Mesendoderm (in vitro differentiated cells): Measurements from ENCODE around the gene RBM10.

Experiments
- DNase-seq: peaks from one replicate; pipeline ENCODE4 v3.0.0; 2013
- H2AK5ac ChIP-seq: 2 replicates; pipeline ENCODE4 v1.6.1; 2013; ENCODE audit warnings: low read length, inconsistent platforms
- H2BK120ac ChIP-seq: 2 replicates; pipeline ENCODE4 v1.6.1; 2013; ENCODE audit warnings: low read depth, mild to moderate bottlenecking, low read length, moderate library complexity, mixed read lengths
- H2BK15ac ChIP-seq: replicated peaks from 2 replicates; pipeline ENCODE4 v1.6.1; 2013; ENCODE audit warnings: low read depth, mild to moderate bottlenecking, moderate library complexity
- H2BK5ac ChIP-seq: 2 replicates; pipeline ENCODE4 v1.6.1; 2013; ENCODE audit warnings: low read length, inconsistent platforms
- H3K18ac ChIP-seq: 2 replicates; pipeline ENCODE4 v1.6.1; 2013; ENCODE audit warnings: mild to moderate bottlenecking, low read length, mixed read lengths
- H3K23ac ChIP-seq: one replicate; pipeline ENCODE4 v1.6.1; 2013; ENCODE audit warnings: low read length
- H3K27ac ChIP-seq: 2 replicates; pipeline ENCODE4 v1.5.1; 2013; ENCODE audit warnings: low read depth, mild to moderate bottlenecking, inconsistent platforms, low read length, moderate library complexity
- H3K27me3 ChIP-seq: 2 replicates; pipeline ENCODE4 v1.6.1; 2013; ENCODE audit warnings: low read length, control low read depth, mild to moderate bottlenecking, inconsistent platforms; ENCODE audit not compliant: insufficient read depth, poor library complexity
- H3K36me3 ChIP-seq: 2 replicates; pipeline ENCODE4 v1.6.1; 2013; ENCODE audit warnings: low read length, inconsistent platforms; ENCODE audit not compliant: control insufficient read depth, insufficient read depth
- H3K4ac ChIP-seq: one replicate; pipeline ENCODE4 v1.6.1; 2013; ENCODE audit warnings: low read depth, mild to moderate bottlenecking, low read length, moderate library complexity
- H3K4me1 ChIP-seq: 2 replicates; pipeline ENCODE4 v1.6.1; 2013; ENCODE audit warnings: low read depth, low read length, inconsistent platforms; ENCODE audit not compliant: control insufficient read depth
- H3K4me2 ChIP-seq: 2 replicates; pipeline ENCODE4 v1.6.1; 2013; ENCODE audit warnings: low read length
- H3K4me3 ChIP-seq: 2 replicates; pipeline ENCODE4 v1.5.1; 2013; ENCODE audit warnings: mild to moderate bottlenecking, low read length
- H3K56ac ChIP-seq: one replicate; pipeline ENCODE4 v1.6.1; 2013; ENCODE audit warnings: low read length
- H3K79me1 ChIP-seq: 2 replicates; pipeline ENCODE4 v1.6.1; 2013; ENCODE audit warnings: low read length, inconsistent platforms
- H3K79me2 ChIP-seq: 2 replicates; pipeline ENCODE4 v1.6.1; 2013; ENCODE audit warnings: mild to moderate bottlenecking, low read length; ENCODE audit not compliant: control insufficient read depth, insufficient read depth
- H3K9ac ChIP-seq: 2 replicates; pipeline ENCODE4 v1.6.1; 2013; ENCODE audit warnings: low read length, inconsistent platforms
- H4K5ac ChIP-seq: one replicate; pipeline ENCODE4 v1.6.1; 2013; ENCODE audit warnings: low read length
- H4K8ac ChIP-seq: one replicate; pipeline ENCODE4 v1.6.1; 2013; ENCODE audit warnings: low read depth, mild to moderate bottlenecking, control low read depth, low read length, moderate library complexity
- WGBS: extraction: QIAGEN DNeasy Blood & Tissue Kit; methylation state at CpG from one replicate; pipeline ENCODE4 v1.1.7; 2013; ENCODE audit warnings: low lambda C conversion rate, missing lambda C conversion rate; ENCODE audit not compliant: insufficient coverage; ENCODE audit errors: extremely low coverage; 5-methylcytosine and 5-hydroxymethylcytosine counted together

The RBM10 gene

GRCh38 chrX:47170861-47171692 lies 26.1 kb downstream of the RBM10 start:
- Histone ChIP-seq H4K8ac (no peak overlapping the region), H3K18ac (no peak overlapping the region)

GRCh38 chrX:47171996-47172395 lies 27.0 kb downstream of the RBM10 start:
- no peak overlapping the region for H2BK15ac ChIP-seq
- H3K4ac ChIP-seq: no peak overlapping the region
- no peaks in the 10 kb centered on the region for H3K27me3 ChIP-seq
- no peak overlapping the region for H3K27ac ChIP-seq
- H2BK120ac ChIP-seq: no peak overlapping the region
- no peaks in the 10 kb centered on the region for H3K36me3 ChIP-seq
- no peaks in the 10 kb centered on the region for H3K79me1 ChIP-seq
- H3K79me2 ChIP-seq: no peaks in the 10 kb centered on the region
- H2BK5ac ChIP-seq: no peak overlapping the region
- no CpG with 5 or more reads among the region's 2 CpGs for WGBS
- no peaks in the 10 kb centered on the region for H3K4me1 ChIP-seq
- no peak for DNase-seq
- no peak overlapping the region for H4K5ac ChIP-seq
- no peak overlapping the region for H3K18ac ChIP-seq
- H3K9ac ChIP-seq: no peak overlapping the region
- no peak overlapping the region for H3K4me2 ChIP-seq
- H2AK5ac ChIP-seq: no peak overlapping the region
- no peak overlapping the region for H3K4me3 ChIP-seq
- no peak overlapping the region for H4K8ac ChIP-seq
- H3K56ac ChIP-seq: no peak overlapping the region
- no peak overlapping the region for H3K23ac ChIP-seq

More at GRCh38 chrX:47170861-47171692, 26.1 kb downstream of the RBM10 start:
- Histone ChIP-seq H2AK5ac (no peak overlapping the region), H3K27me3 (no peaks in the 10 kb centered on the region), H3K79me2 (no peaks in the 10 kb centered on the region), H2BK120ac (no peak overlapping the region), H3K4me3 (no peak overlapping the region), H4K5ac (no peak overlapping the region), H2BK15ac (no peak overlapping the region), H3K56ac (no peak overlapping the region), H2BK5ac (no peak overlapping the region), H3K9ac (no peak overlapping the region), H3K4me2 (no peak overlapping the region), H3K36me3 (no peaks in the 10 kb centered on the region), H3K4me1 (no peaks in the 10 kb centered on the region), H3K27ac (no peak overlapping the region), H3K23ac (no peak overlapping the region), H3K79me1 (no peaks in the 10 kb centered on the region), H3K4ac (no peak overlapping the region)
- DNase-seq: no peak
- no CpG with 5 or more reads among the region's 34 CpGs for WGBS

GRCh38 chrX:47172549-47172948 lies 27.5 kb downstream of the RBM10 start:
- H3K4me3 ChIP-seq: no peak overlapping the region
- H3K9ac ChIP-seq: no peak overlapping the region
- no peak overlapping the region for H4K8ac ChIP-seq
- H3K79me1 ChIP-seq: no peaks in the 10 kb centered on the region
- no peak overlapping the region for H2BK120ac ChIP-seq
- H2BK15ac ChIP-seq: no peak overlapping the region
- no peak overlapping the region for H3K56ac ChIP-seq
- DNase-seq: no peak
- no CpG with 5 or more reads among the region's 7 CpGs for WGBS
- no peak overlapping the region for H3K4ac ChIP-seq
- no peak overlapping the region for H2AK5ac ChIP-seq
- H3K18ac ChIP-seq: no peak overlapping the region
- no peak overlapping the region for H3K4me2 ChIP-seq
- no peak overlapping the region for H4K5ac ChIP-seq
- no peak overlapping the region for H3K23ac ChIP-seq
- no peak overlapping the region for H3K27ac ChIP-seq
- no peak overlapping the region for H2BK5ac ChIP-seq
- H3K4me1 ChIP-seq: no peaks in the 10 kb centered on the region
- no peaks in the 10 kb centered on the region for H3K36me3 ChIP-seq
- no peaks in the 10 kb centered on the region for H3K79me2 ChIP-seq
- no peaks in the 10 kb centered on the region for H3K27me3 ChIP-seq

GRCh38 chrX:47172971-47173792 lies 28.2 kb downstream of the RBM10 start:
- no peak overlapping the region for H4K5ac ChIP-seq
- no peak overlapping the region for H2BK120ac ChIP-seq
- no peaks in the 10 kb centered on the region for H3K36me3 ChIP-seq
- no peaks in the 10 kb centered on the region for H3K4me1 ChIP-seq
- H4K8ac ChIP-seq: no peak overlapping the region
- no peak overlapping the region for H2BK5ac ChIP-seq
- no peak overlapping the region for H3K9ac ChIP-seq
- H3K79me2 ChIP-seq: no peaks in the 10 kb centered on the region
- no peak overlapping the region for H3K4me2 ChIP-seq
- H3K27ac ChIP-seq: no peak overlapping the region
- no peak for DNase-seq
- no peaks in the 10 kb centered on the region for H3K27me3 ChIP-seq
- H2BK15ac ChIP-seq: no peak overlapping the region
- H3K4ac ChIP-seq: no peak overlapping the region
- no peaks in the 10 kb centered on the region for H3K79me1 ChIP-seq
- H3K18ac ChIP-seq: no peak overlapping the region
- no peak overlapping the region for H3K56ac ChIP-seq
- WGBS: no CpG with 5 or more reads among the region's 18 CpGs
- no peak overlapping the region for H2AK5ac ChIP-seq
- no peak overlapping the region for H3K23ac ChIP-seq
- H3K4me3 ChIP-seq: no peak overlapping the region

GRCh38 chrX:47174376-47174775 lies 29.4 kb downstream of the RBM10 start:
- H3K4me3 ChIP-seq: no peak overlapping the region
- no peak overlapping the region for H3K4ac ChIP-seq
- no peak overlapping the region for H3K23ac ChIP-seq
- WGBS: no CpG with 5 or more reads among the region's 12 CpGs
- no peak overlapping the region for H3K9ac ChIP-seq
- H3K18ac ChIP-seq: no peak overlapping the region
- no peak overlapping the region for H3K56ac ChIP-seq
- no peaks in the 10 kb centered on the region for H3K27me3 ChIP-seq
- H4K8ac ChIP-seq: no peak overlapping the region
- no peak for DNase-seq
- H2AK5ac ChIP-seq: no peak overlapping the region
- H3K36me3 ChIP-seq: no peaks in the 10 kb centered on the region
- H4K5ac ChIP-seq: no peak overlapping the region
- no peaks in the 10 kb centered on the region for H3K79me1 ChIP-seq
- H3K79me2 ChIP-seq: no peaks in the 10 kb centered on the region
- no peak overlapping the region for H2BK5ac ChIP-seq
- H3K27ac ChIP-seq: no peak overlapping the region
- no peak overlapping the region for H2BK120ac ChIP-seq
- H3K4me1 ChIP-seq: no peaks in the 10 kb centered on the region
- H2BK15ac ChIP-seq: no peak overlapping the region
- no peak overlapping the region for H3K4me2 ChIP-seq
